CD4-positive, alpha-beta T cell (primary cell): Measurements from ENCODE around the gene SAE1. TPM values are rescaled to one million over a fixed set of nuclear protein-coding genes. Genes with fewer than 3 reads are reported as not detected.

Experiments
- ATAC-seq: fragments of 200-7000 bp; cut with Tn5 transposase; one replicate; pipeline ENCODE4 v1.10.0; 2022; ENCODE audit warnings: mild to moderate bottlenecking; ENCODE audit not compliant: poor library complexity
- CTCF ChIA-PET: fragments of 350-600 bp; sonication (Branson Sonifier 250); formaldehyde crosslinking; loops from one replicate; lab custom pipeline; 2021; ENCODE audit warnings: antibody characterized with exemption, inconsistent platforms; lab: Charles Lee
- POLR2A ChIA-PET: fragments of 350-600 bp; sonication (Branson Sonifier 250); formaldehyde crosslinking; loops from one replicate; lab custom pipeline; 2021; ENCODE audit warnings: antibody characterized with exemption, inconsistent platforms; lab: Charles Lee
- DNase-seq, 14 experiments: peaks; one replicate each; pipeline ENCODE4 v3.0.0-alpha.2; 2013 to 2020; ENCODE audit warnings: mixed read lengths in 2 of 14
- H3K27ac ChIP-seq, 2 donors: one replicate each; pipeline versions ENCODE4 v1.5.1 to v1.7.0; 2013; ENCODE audit warnings: low read length in 2 of 2, low read depth in 1 of 2, mild to moderate bottlenecking in 1 of 2
- H3K27me3 ChIP-seq, 2 experiments: 1 replicate in 1 of 2; 2 replicates in 1 of 2; pipeline versions ENCODE4 v1.6.1 to v1.7.0; 2013; ENCODE audit warnings: low read length in 2 of 2, control low read depth in 1 of 2, mild to moderate bottlenecking in 1 of 2, moderate library complexity in 1 of 2; ENCODE audit not compliant: insufficient read depth in 2 of 2, control insufficient read depth in 1 of 2
- H3K36me3 ChIP-seq: one replicate; pipeline ENCODE4 v1.6.1; 2013; ENCODE audit warnings: low read length, control low read depth; ENCODE audit not compliant: insufficient read depth
- H3K4me1 ChIP-seq: one replicate; pipeline ENCODE4 v1.6.1; 2013; ENCODE audit warnings: low read length, control low read depth; ENCODE audit not compliant: insufficient read depth
- H3K4me3 ChIP-seq: one replicate; pipeline ENCODE4 v1.5.1; 2013; ENCODE audit warnings: mild to moderate bottlenecking, low read length, moderate library complexity
- H3K9me3 ChIP-seq, 2 experiments: 1 replicate in 1 of 2; 2 replicates in 1 of 2; pipeline versions ENCODE4 v1.6.1 to v1.7.0; 2013; ENCODE audit warnings: low read length in 2 of 2, mild to moderate bottlenecking in 2 of 2, control low read depth in 1 of 2, moderate library complexity in 1 of 2; ENCODE audit not compliant: control insufficient read depth in 1 of 2, insufficient read depth in 1 of 2
- H3K27ac Mint-ChIP-seq: one replicate; pipeline ENCODE4 v1.8.0; 2020; ENCODE audit warnings: mixed read lengths
- H3K27me3 Mint-ChIP-seq: one replicate; pipeline ENCODE4 v1.8.0; 2021; ENCODE audit warnings: mixed read lengths
- H3K36me3 Mint-ChIP-seq: one replicate; pipeline ENCODE4 v1.8.0; 2021; ENCODE audit warnings: low read depth, mixed read lengths
- H3K4me1 Mint-ChIP-seq: one replicate; pipeline ENCODE4 v1.8.0; 2021; ENCODE audit warnings: low read depth, mixed read lengths
- H3K4me3 Mint-ChIP-seq: one replicate; pipeline ENCODE4 v1.8.0; 2020; ENCODE audit warnings: mild to moderate bottlenecking, mixed read lengths
- H3K9me3 Mint-ChIP-seq: one replicate; pipeline ENCODE4 v1.8.0; 2020; ENCODE audit warnings: mixed read lengths
- intact Hi-C, 2 experiments: fragments of 100-400 bp; cut with DNase I in 1 of 2; cut with micrococcal nuclease in 1 of 2; formaldehyde crosslinking; loops; one replicate each; pipeline versions ENCODE4 v1.15.1 to v1.9.0; 2023 to 2025; cut with DNase I, micrococcal nuclease
- total RNA-seq, 174 experiments: library from RNA in 2 of 174; stranded (reverse) in 2 of 174; gene quantifications; one replicate each; pipeline ENCODE4 v1.2.3 and lab custom pipeline; 2021 to 2026
- TF ChIP-seq, protein P1 (sequence below): fragments of 200-600 bp; IDR thresholded peaks from one replicate; pipeline ENCODE4 v1.8.0; 2022; ENCODE audit warnings: antibody characterized with exemption, mild to moderate bottlenecking

SAE1 gene
- total RNA-seq, 2 experiments from 2014 or later: 29.6 to 30.9 TPM

DNA sequence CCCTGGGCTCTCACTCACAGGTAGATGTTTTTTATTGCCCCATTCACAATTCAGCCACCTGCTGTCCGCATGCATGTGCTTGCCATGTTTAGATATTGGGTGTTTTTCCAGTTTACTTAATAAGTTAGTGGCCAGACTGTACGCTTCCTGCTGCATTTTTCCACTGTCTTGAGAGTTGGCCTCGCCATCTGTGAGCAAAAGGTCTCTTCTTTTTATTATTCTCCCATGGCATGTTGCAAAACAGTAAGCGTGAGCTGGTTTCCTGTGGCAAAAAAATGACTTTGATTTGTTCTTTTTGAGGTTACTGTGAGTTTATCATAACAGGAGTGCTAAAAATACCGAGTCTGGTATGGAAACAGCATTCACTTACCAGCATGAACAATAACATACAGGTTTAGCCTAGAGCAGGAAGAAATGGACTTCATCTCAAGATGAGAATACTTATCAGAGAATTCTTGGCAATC is 46.0 kb downstream of the SAE1 start:
- ChIA-PET POLR2A (interaction anchor here (0.6 to 3.6 kb wide), 16 partner anchors 11 to 80 kb away, joined by 3 to 81 read pairs (median 8); partner anchors contain the start of genes CCDC9 and ZC3H4), CTCF (interaction anchor here (1.0 to 3.5 kb wide), 9 partner anchors 10 to 68 kb away, joined by 4 to 22 read pairs (median 5); partner anchors contain the start of gene SAE1)
- Mint-ChIP-seq H3K4me1 (peaks cover 69% of the 10 kb centered on the region), H3K4me3 (peak overlapping the region; percentile 81), H3K9me3 (no peaks in the 10 kb centered on the region), H3K36me3 (peaks cover 59% of the 10 kb centered on the region), H3K27ac (peak overlapping the region; percentile 98), H3K27me3 (no peaks in the 10 kb centered on the region)
- intact Hi-C loops: loop anchor here (1.0 to 2.0 kb wide), 4 partner anchors 10 to 30 kb away; no protein-coding TSS in a partner anchor
- ATAC-seq: peak; percentile 85
- peak in 11 of 14 experiments; percentile 22 to 82 (median 43) for DNase-seq
- TF ChIP-seq, protein P1, sequence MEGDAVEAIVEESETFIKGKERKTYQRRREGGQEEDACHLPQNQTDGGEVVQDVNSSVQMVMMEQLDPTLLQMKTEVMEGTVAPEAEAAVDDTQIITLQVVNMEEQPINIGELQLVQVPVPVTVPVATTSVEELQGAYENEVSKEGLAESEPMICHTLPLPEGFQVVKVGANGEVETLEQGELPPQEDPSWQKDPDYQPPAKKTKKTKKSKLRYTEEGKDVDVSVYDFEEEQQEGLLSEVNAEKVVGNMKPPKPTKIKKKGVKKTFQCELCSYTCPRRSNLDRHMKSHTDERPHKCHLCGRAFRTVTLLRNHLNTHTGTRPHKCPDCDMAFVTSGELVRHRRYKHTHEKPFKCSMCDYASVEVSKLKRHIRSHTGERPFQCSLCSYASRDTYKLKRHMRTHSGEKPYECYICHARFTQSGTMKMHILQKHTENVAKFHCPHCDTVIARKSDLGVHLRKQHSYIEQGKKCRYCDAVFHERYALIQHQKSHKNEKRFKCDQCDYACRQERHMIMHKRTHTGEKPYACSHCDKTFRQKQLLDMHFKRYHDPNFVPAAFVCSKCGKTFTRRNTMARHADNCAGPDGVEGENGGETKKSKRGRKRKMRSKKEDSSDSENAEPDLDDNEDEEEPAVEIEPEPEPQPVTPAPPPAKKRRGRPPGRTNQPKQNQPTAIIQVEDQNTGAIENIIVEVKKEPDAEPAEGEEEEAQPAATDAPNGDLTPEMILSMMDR: no peak
- H3K36me3 ChIP-seq: peaks cover 23% of the 10 kb centered on the region
- peak overlapping the region; percentile 60 to 68 for H3K27ac ChIP-seq
- peak overlapping the region; percentile 6 for H3K4me3 ChIP-seq
- no peaks in the 10 kb centered on the region for H3K27me3 ChIP-seq
- no peaks in the 10 kb centered on the region for H3K9me3 ChIP-seq
- peaks cover 56% of the 10 kb centered on the region for H3K4me1 ChIP-seq

DNA sequence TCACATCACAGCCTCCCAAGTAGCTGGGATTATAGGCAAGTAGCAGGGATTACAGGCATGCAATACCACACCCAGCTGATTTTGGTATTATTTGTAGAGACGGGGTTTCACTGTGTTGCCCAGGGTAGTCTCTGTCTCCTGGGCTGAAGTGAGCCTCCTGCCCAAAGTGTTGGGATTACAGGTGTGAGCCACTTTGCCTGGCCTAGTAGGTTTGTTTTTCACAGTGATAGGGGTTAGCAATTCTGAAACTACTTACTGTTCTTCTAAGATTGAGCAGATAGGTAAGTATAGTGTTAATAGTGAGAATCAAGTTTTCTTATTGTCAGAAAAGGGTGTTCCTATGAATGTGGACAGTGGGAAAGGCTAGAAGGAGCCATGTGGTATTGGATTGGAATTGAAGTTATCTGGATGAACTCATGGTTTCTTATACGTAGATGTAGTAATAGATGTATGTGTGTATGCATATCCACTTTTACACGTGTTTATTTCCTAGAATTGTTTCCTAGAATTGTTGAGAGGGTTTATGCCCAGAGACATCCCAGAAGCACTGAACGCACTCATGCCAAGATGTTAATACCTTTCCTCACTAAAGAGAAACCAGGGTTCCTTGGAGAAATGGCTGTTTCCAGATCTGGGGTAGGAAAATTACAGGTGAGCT is 49.1 kb downstream of the SAE1 start:
- peaks cover 84% of the 10 kb centered on the region for H3K4me1 ChIP-seq
- DNase-seq: no peak
- peaks cover 17% of the 10 kb centered on the region for H3K36me3 ChIP-seq

DNA sequence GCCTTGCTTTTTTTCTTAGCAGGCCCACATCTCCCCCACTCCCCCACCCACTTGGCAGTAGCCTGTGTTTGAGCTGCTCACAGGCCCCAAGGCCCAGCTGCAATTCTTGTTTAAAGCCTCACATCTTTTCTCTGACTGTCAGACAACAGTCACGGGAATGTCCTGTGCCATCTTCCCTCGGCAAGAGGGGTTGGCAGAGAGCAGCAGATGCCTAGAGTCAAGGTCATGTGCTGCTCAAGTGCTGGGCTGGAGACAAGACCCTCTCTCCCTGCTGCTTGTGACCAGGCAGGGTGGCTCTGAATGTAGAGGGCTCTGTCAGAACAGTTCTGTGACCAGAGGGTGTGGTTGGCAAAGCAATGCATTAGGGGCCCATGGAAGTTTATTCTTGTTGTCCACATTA is 53.0 kb downstream of the SAE1 start:
- Histone ChIP-seq H3K4me3 (no peak overlapping the region), H3K27ac (no peak overlapping the region), H3K4me1 (peaks cover 86% of the 10 kb centered on the region), H3K27me3 (no peaks in the 10 kb centered on the region), H3K36me3 (peaks cover 17% of the 10 kb centered on the region), H3K9me3 (no peaks in the 10 kb centered on the region)
- H3K27me3 Mint-ChIP-seq: no peaks in the 10 kb centered on the region
- intact Hi-C loops: no loop called here
- peaks cover 71% of the 10 kb centered on the region for H3K4me1 Mint-ChIP-seq
- DNase-seq (no peak), ATAC-seq (no peak)
- H3K27ac Mint-ChIP-seq: peak overlapping the region; percentile 94
- TF ChIP-seq, protein P1: no peak
- peaks cover 41% of the 10 kb centered on the region for H3K36me3 Mint-ChIP-seq
- no peaks in the 10 kb centered on the region for H3K9me3 Mint-ChIP-seq
- ChIA-PET POLR2A (no interaction called here), CTCF (interaction anchor here (1.3 to 1.6 kb wide), 2 partner anchors 17 to 27 kb away, joined by 4 read pairs; no protein-coding TSS in a partner anchor)
- peak overlapping the region; percentile 36 for H3K4me3 Mint-ChIP-seq

More for the DNA sequence above, 49.1 kb downstream of the SAE1 start:
- no peaks in the 10 kb centered on the region for H3K9me3 Mint-ChIP-seq
- H3K4me1 Mint-ChIP-seq: peaks cover 84% of the 10 kb centered on the region
- H3K27ac ChIP-seq: peak overlapping the region in 1 of 2 donors; percentile 22
- no peak overlapping the region for H3K4me3 ChIP-seq
- H3K4me3 Mint-ChIP-seq: peak overlapping the region; percentile 3
- POLR2A ChIA-PET: interaction anchor here (0.8 to 3.6 kb wide), 6 partner anchors 8 to 47 kb away, joined by 3 to 81 read pairs (median 4); no protein-coding TSS in a partner anchor
- peak overlapping the region; percentile 98 for H3K27ac Mint-ChIP-seq
- TF ChIP-seq, protein P1: no peak
- no peaks in the 10 kb centered on the region for H3K27me3 ChIP-seq
- H3K27me3 Mint-ChIP-seq: no peaks in the 10 kb centered on the region
- ATAC-seq: no peak
- H3K36me3 Mint-ChIP-seq: peaks cover 55% of the 10 kb centered on the region
- CTCF ChIA-PET: interaction anchor here (3.5 kb wide), 1 partner anchor 65 kb away, joined by 22 read pairs; no protein-coding TSS in a partner anchor
- intact Hi-C loops: no loop called here
- H3K9me3 ChIP-seq: no peaks in the 10 kb centered on the region
